Measurements from ENCODE around the gene SLC26A6.

Gene SLC26A6

DNA sequence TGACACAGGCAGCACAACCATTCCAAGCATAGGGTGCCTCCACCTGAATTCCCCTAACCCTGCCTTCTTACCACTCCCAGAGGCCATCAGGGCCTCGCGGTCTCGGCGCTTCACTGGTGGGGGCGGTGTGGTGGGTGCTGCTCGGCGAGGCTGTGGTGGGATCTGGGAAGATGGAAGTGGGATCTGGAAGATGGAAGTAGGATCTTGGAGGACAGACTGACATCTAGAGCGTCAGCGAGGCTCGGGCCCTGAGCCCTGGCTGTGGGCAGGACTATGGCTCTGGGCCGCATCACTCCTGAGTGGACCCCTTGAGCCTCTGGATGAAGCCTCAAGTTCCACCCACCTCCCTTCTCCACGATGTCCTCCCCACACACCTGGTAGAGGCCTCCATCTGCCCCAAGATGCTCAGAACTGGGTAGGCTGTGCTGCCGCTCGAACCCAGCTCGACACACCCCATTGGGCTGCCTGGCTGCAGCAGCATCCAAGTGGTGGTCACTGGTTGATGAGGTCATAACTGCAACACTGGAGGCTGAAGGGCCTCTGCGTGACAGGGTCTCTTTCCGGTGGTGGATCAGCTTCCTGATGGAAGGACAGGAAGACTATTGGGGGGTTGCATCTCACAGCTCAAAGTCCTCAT, 46.8 kb upstream of the SLC26A6 start:
- WGBS (ENCODE audit: extremely low coverage, insufficient coverage, insufficient read length), result no CpG with 5 or more reads among the region's 17 CpGs
- no peak for DNase-seq
- Histone ChIP-seq H2BK12ac (ENCODE audit: low read length) (no peak overlapping the region), H2AK5ac (ENCODE audit: low read length) (no peak overlapping the region), H3K79me2 (ENCODE audit: control insufficient read depth, insufficient read depth, low read length, poor library complexity) (peaks cover 5% of the 10 kb centered on the region), H3K4me1 (ENCODE audit: control insufficient read depth in 1 of 2, insufficient read depth in 2 of 2, low read length in 2 of 2) (peaks cover 8 to 11% of the 10 kb centered on the region in 2 experiments), H3K14ac (ENCODE audit: low read length) (no peak overlapping the region), H2AFZ (ENCODE audit: insufficient read depth, low read length, poor library complexity) (no peak overlapping the region), H3K9ac (ENCODE audit: low read length) (no peak overlapping the region), H3K4me2 (ENCODE audit: low read length) (no peak overlapping the region), H4K8ac (ENCODE audit: low read depth, low read length) (no peak overlapping the region), H2BK5ac (ENCODE audit: low read depth, low read length, poor library complexity) (no peak overlapping the region), H3K79me1 (ENCODE audit: low read length) (peaks cover 2% of the 10 kb centered on the region), H3K23ac (ENCODE audit: low read length) (no peak overlapping the region), H4K91ac (ENCODE audit: low read depth, low read length) (no peak overlapping the region), H3K36me3 (ENCODE audit: control insufficient read depth in 1 of 2, insufficient read depth in 2 of 2, low read length in 2 of 2) (peaks cover 48 to 54% of the 10 kb centered on the region in 2 experiments), H3K9me3 (ENCODE audit: insufficient read depth, low read depth, low read length) (no peaks in the 10 kb centered on the region), H4K12ac (ENCODE audit: low read depth, low read length) (no peak overlapping the region), H3K27ac (ENCODE audit: low read depth, low read length) (no peak overlapping the region), H3K4ac (ENCODE audit: low read depth, low read length) (no peak overlapping the region), H3K27me3 (ENCODE audit: insufficient read depth, low read length) (no peaks in the 10 kb centered on the region), H2BK120ac (ENCODE audit: insufficient read depth, low read length, poor library complexity) (no peak overlapping the region), H3K4me3 (ENCODE audit: low read depth, low read length) (no peak overlapping the region), H3K18ac (ENCODE audit: low read length) (no peak overlapping the region)

DNA sequence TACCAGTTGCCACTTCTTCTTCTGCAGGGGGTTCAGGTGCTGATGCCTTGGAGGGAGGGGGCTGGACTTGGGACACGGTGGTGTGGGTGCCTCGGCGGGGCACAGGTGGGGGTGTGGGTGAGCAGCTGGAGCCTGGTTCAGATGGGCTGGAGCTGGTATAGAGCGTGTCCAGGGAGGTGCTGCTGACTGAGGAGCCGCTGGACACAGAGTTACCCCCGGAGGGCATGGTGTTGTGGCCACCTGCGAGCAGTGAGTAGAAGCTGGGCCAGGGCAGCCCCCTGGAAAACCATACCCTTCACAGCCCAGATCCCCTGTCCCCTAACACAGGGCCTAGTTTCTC, 46.2 kb upstream of the SLC26A6 start:
- Histone ChIP-seq H3K4me2 (ENCODE audit: low read length) (no peak overlapping the region), H3K79me1 (ENCODE audit: low read length) (peaks cover 2% of the 10 kb centered on the region), H3K27me3 (ENCODE audit: insufficient read depth, low read length) (no peaks in the 10 kb centered on the region), H3K79me2 (ENCODE audit: control insufficient read depth, insufficient read depth, low read length, poor library complexity) (peaks cover 5% of the 10 kb centered on the region), H2AK5ac (ENCODE audit: low read length) (no peak overlapping the region), H4K8ac (ENCODE audit: low read depth, low read length) (no peak overlapping the region), H2BK5ac (ENCODE audit: low read depth, low read length, poor library complexity) (no peak overlapping the region), H3K23ac (ENCODE audit: low read length) (no peak overlapping the region), H3K9ac (ENCODE audit: low read length) (no peak overlapping the region), H3K9me3 (ENCODE audit: insufficient read depth, low read depth, low read length) (no peaks in the 10 kb centered on the region), H2BK12ac (ENCODE audit: low read length) (no peak overlapping the region), H3K18ac (ENCODE audit: low read length) (no peak overlapping the region), H2AFZ (ENCODE audit: insufficient read depth, low read length, poor library complexity) (no peak overlapping the region), H4K91ac (ENCODE audit: low read depth, low read length) (no peak overlapping the region), H2BK120ac (ENCODE audit: insufficient read depth, low read length, poor library complexity) (no peak overlapping the region), H4K12ac (ENCODE audit: low read depth, low read length) (no peak overlapping the region), H3K4me3 (ENCODE audit: low read depth, low read length) (no peak overlapping the region), H3K27ac (ENCODE audit: low read depth, low read length) (no peak overlapping the region), H3K36me3 (ENCODE audit: control insufficient read depth in 1 of 2, insufficient read depth in 2 of 2, low read length in 2 of 2) (peaks cover 50 to 54% of the 10 kb centered on the region in 2 experiments), H3K14ac (ENCODE audit: low read length) (no peak overlapping the region), H3K4ac (ENCODE audit: low read depth, low read length) (no peak overlapping the region), H3K4me1 (ENCODE audit: control insufficient read depth in 1 of 2, insufficient read depth in 2 of 2, low read length in 2 of 2) (peaks cover 8 to 11% of the 10 kb centered on the region in 2 experiments)
- WGBS (ENCODE audit: extremely low coverage, insufficient coverage, insufficient read length), result no CpG with 5 or more reads among the region's 7 CpGs
- DNase-seq, result no peak

DNA sequence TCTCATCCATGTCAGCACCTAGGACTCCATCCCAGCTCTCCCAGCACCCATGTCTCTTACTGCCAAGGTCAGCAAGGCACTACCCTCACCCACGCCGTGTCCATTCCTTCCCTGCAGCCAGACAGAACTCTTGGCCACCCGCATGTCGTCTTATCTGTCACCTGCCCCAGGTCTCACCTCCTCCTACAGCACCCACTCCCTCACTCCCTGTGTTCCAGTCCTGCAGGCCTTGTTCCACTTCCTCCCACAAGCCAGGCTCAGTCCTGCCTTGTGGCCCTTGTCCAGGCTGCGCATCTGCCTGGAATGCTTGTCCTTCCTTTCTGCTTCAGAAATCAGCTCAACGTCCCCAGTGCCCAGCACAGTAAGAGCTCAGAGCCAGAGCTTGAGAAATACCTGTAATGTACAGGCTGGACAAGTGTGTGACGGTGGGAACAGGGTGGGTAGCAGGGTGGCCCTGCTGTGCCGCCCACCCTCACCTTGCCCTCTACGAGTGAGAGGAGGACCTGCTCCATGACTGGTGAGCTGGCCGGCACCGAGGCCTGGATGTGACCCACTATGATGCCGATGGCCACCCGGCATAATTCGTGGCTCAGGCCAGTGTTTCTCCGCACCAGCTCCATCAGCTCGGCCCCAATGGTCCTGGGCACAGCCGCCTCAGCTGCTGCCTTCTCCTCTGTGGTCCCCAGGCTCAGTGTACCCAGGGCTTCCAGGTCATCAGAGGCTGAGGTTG, 45.7 kb upstream of the SLC26A6 start:
- H2BK12ac ChIP-seq (ENCODE audit: low read length), result no peak overlapping the region
- H4K8ac ChIP-seq (ENCODE audit: low read depth, low read length), result no peak overlapping the region
- peaks cover 5% of the 10 kb centered on the region for H3K79me2 ChIP-seq (ENCODE audit: control insufficient read depth, insufficient read depth, low read length, poor library complexity)
- H3K4me3 ChIP-seq (ENCODE audit: low read depth, low read length), result peak overlapping the region; percentile 10
- H3K18ac ChIP-seq (ENCODE audit: low read length), result no peak overlapping the region
- WGBS (ENCODE audit: extremely low coverage, insufficient coverage, insufficient read length), result no CpG with 5 or more reads among the region's 17 CpGs
- H3K4me2 ChIP-seq (ENCODE audit: low read length), result no peak overlapping the region
- H2BK5ac ChIP-seq (ENCODE audit: low read depth, low read length, poor library complexity), result no peak overlapping the region
- no peaks in the 10 kb centered on the region for H3K27me3 ChIP-seq (ENCODE audit: insufficient read depth, low read length)
- no peak overlapping the region for H3K14ac ChIP-seq (ENCODE audit: low read length)
- no peak overlapping the region for H4K12ac ChIP-seq (ENCODE audit: low read depth, low read length)
- peaks cover 55 to 59% of the 10 kb centered on the region in 2 experiments for H3K36me3 ChIP-seq (ENCODE audit: control insufficient read depth in 1 of 2, insufficient read depth in 2 of 2, low read length in 2 of 2)
- no peak overlapping the region for H3K23ac ChIP-seq (ENCODE audit: low read length)
- H3K27ac ChIP-seq (ENCODE audit: low read depth, low read length), result no peak overlapping the region
- H3K4ac ChIP-seq (ENCODE audit: low read depth, low read length), result no peak overlapping the region
- H3K4me1 ChIP-seq (ENCODE audit: control insufficient read depth in 1 of 2, insufficient read depth in 2 of 2, low read length in 2 of 2), result peaks cover 8 to 11% of the 10 kb centered on the region in 2 experiments
- H2AK5ac ChIP-seq (ENCODE audit: low read length), result no peak overlapping the region
- peaks cover 2% of the 10 kb centered on the region for H3K79me1 ChIP-seq (ENCODE audit: low read length)
- H2BK120ac ChIP-seq (ENCODE audit: insufficient read depth, low read length, poor library complexity), result no peak overlapping the region
- no peak overlapping the region for H4K91ac ChIP-seq (ENCODE audit: low read depth, low read length)
- no peaks in the 10 kb centered on the region for H3K9me3 ChIP-seq (ENCODE audit: insufficient read depth, low read depth, low read length)
- peak; percentile 58 to 75 for DNase-seq
- no peak overlapping the region for H3K9ac ChIP-seq (ENCODE audit: low read length)
- no peak overlapping the region for H2AFZ ChIP-seq (ENCODE audit: insufficient read depth, low read length, poor library complexity)

DNA sequence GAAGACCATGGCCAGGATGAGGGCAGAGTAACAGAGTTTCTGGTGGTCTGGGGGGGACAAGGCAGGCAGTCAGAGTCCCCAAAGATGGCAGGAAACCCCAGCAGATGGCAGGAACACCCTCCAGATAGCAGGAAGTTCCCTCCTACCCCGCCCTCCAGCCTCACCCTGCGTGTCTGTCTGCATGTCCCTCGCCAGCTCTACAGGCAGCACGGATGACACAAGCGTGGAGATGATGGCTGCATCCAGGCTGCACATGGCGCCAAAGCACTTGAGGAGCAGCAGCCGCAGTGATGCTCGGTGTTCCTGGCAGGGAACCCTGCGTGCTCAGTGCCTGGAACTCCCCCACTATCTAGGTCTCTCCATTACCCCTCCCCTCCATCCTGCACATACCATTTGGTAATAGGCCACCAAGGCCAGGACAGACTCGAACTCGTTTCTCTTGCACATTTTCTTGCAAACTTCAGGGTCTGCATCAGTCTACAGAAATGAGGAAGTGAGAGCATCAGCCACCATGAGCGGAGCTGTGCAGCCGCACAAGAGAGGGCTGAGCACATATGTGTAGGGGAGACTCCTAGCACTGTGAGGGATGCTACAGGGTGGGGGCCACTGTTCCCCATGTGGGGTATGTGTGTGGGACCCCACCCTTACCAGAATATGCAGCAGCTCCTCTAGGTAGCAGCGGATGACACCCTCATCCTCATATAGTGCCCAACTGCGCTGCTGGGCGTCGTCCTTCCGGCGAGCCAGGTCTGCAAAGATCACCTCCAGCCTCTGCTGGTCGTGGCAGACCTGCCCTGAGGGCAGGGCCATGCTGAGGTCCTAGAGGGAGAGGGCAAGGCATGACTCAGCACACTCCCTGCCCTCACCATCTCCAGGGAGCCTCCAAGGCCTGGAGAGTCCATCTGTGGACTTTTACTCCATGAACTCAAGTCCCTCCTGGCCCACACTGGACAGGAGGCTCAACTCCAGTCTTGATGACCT, 44.4 kb upstream of the SLC26A6 start:
- Histone ChIP-seq H3K4me3 (ENCODE audit: low read depth, low read length) (no peak overlapping the region), H3K4me2 (ENCODE audit: low read length) (no peak overlapping the region), H3K18ac (ENCODE audit: low read length) (no peak overlapping the region), H2AFZ (ENCODE audit: insufficient read depth, low read length, poor library complexity) (no peak overlapping the region), H3K14ac (ENCODE audit: low read length) (no peak overlapping the region), H2BK5ac (ENCODE audit: low read depth, low read length, poor library complexity) (no peak overlapping the region), H4K12ac (ENCODE audit: low read depth, low read length) (no peak overlapping the region), H2BK12ac (ENCODE audit: low read length) (no peak overlapping the region), H4K8ac (ENCODE audit: low read depth, low read length) (no peak overlapping the region), H3K4ac (ENCODE audit: low read depth, low read length) (no peak overlapping the region), H3K36me3 (ENCODE audit: control insufficient read depth in 1 of 2, insufficient read depth in 2 of 2, low read length in 2 of 2) (peaks cover 60 to 69% of the 10 kb centered on the region in 2 experiments), H3K9me3 (ENCODE audit: insufficient read depth, low read depth, low read length) (no peaks in the 10 kb centered on the region), H2AK5ac (ENCODE audit: low read length) (no peak overlapping the region), H3K79me1 (ENCODE audit: low read length) (no peaks in the 10 kb centered on the region), H3K9ac (ENCODE audit: low read length) (no peak overlapping the region), H3K4me1 (ENCODE audit: control insufficient read depth in 1 of 2, insufficient read depth in 2 of 2, low read length in 2 of 2) (peaks cover 5 to 8% of the 10 kb centered on the region in 2 experiments), H3K23ac (ENCODE audit: low read length) (no peak overlapping the region), H3K27ac (ENCODE audit: low read depth, low read length) (no peak overlapping the region), H4K91ac (ENCODE audit: low read depth, low read length) (no peak overlapping the region), H3K27me3 (ENCODE audit: insufficient read depth, low read length) (no peaks in the 10 kb centered on the region), H2BK120ac (ENCODE audit: insufficient read depth, low read length, poor library complexity) (no peak overlapping the region), H3K79me2 (ENCODE audit: control insufficient read depth, insufficient read depth, low read length, poor library complexity) (no peaks in the 10 kb centered on the region)
- WGBS (ENCODE audit: extremely low coverage, insufficient coverage, insufficient read length), result no CpG with 5 or more reads among the region's 20 CpGs
- peak; percentile 80 to 91 for DNase-seq
